ENCODE results near the gene HSD17B1. TPM values are rescaled to one million over a fixed set of nuclear protein-coding genes. Genes with fewer than 3 reads are reported as not detected.
A peak's percentile ranks its signal among the peaks of the same experiment; 100 is the strongest.

HSD17B1 gene
- total and polyA plus RNA-seq, 7 donors, result 0.16 to 5.3 (median 1.4) TPM

- H3K9me3 ChIP-seq, result no peaks in the 10 kb centered on the region
- no peak for DNase-seq
- H3K36me3 ChIP-seq, result peaks cover 0 to 23% (median 4%) of the 10 kb centered on the region in 4 donors
- H3K27ac ChIP-seq, result no peak overlapping the region
- no peak overlapping the region for H3K4me3 ChIP-seq
- intact Hi-C loops (cut with DNase I), result no loop called here
- no peaks in the 10 kb centered on the region for H3K27me3 ChIP-seq
- no peak for TF ChIP-seq POLR2A (IDR thresholded peaks at IDR 0.05)
- TF ChIP-seq EP300 (IDR thresholded peaks at IDR 0.05), result no peak
- TF ChIP-seq POLR2AphosphoS5 (IDR thresholded peaks at IDR 0.05), result no peak
- TF ChIP-seq CTCF (IDR thresholded peaks at IDR 0.05), result no peak
- H3K4me1 ChIP-seq, result peaks cover 0 to 14% (median 11%) of the 10 kb centered on the region in 4 donors
- 91 to 94% methylated on average over 3 of the region's 3 CpGs for WGBS, 2 donors
These were observed 43.7 kb downstream of the HSD17B1 start for GRCh38 chr17:42596386-42596785.

- no peak overlapping the region for H3K4me3 ChIP-seq
- peak; percentile 62 for DNase-seq
- H3K4me1 ChIP-seq, result peaks cover 0 to 19% (median 11%) of the 10 kb centered on the region in 4 donors
- no peaks in the 10 kb centered on the region for H3K27me3 ChIP-seq
- intact Hi-C loops (cut with DNase I), result no loop called here
- TF ChIP-seq CTCF (IDR thresholded peaks at IDR 0.05) (no peak), EP300 (IDR thresholded peaks at IDR 0.05) (no peak), POLR2A (IDR thresholded peaks at IDR 0.05) (no peak), POLR2AphosphoS5 (IDR thresholded peaks at IDR 0.05) (no peak)
- no peaks in the 10 kb centered on the region for H3K9me3 ChIP-seq
- peaks cover 0 to 18% (median 3%) of the 10 kb centered on the region in 4 donors for H3K36me3 ChIP-seq
- WGBS, 2 donors, result 35 to 38% methylated on average over 2 of the region's 2 CpGs
- H3K27ac ChIP-seq, result peak overlapping the region in 1 of 4 donors; percentile 29
These were observed 46.2 kb downstream of the HSD17B1 start for GRCh38 chr17:42598905-42599304.

- Histone ChIP-seq H3K36me3 (peaks cover 0 to 8% (median 3%) of the 10 kb centered on the region in 4 donors), H3K9me3 (no peaks in the 10 kb centered on the region), H3K27ac (no peak overlapping the region), H3K27me3 (no peaks in the 10 kb centered on the region), H3K4me3 (no peak overlapping the region), H3K4me1 (peaks cover 0 to 45% (median 43%) of the 10 kb centered on the region in 4 donors)
- no peak for DNase-seq
- intact Hi-C loops (cut with DNase I), result no loop called here
- TF ChIP-seq POLR2A (IDR thresholded peaks at IDR 0.05) (no peak), EP300 (IDR thresholded peaks at IDR 0.05) (no peak), POLR2AphosphoS5 (IDR thresholded peaks at IDR 0.05) (no peak), CTCF (IDR thresholded peaks at IDR 0.05) (no peak)
- 94 to 96% methylated on average over 7 of the region's 7 CpGs for WGBS, 2 donors
These were observed 50.6 kb downstream of the HSD17B1 start for GRCh38 chr17:42603318-42603717.

Other genes with a start within 250 kb of the HSD17B1 start
- gene STAT3, start 164.5 kb upstream of the HSD17B1 start, total RNA-seq, result 100 to 1,000 TPM in 3 of 4 donors, 10 to 100 TPM in 1; 87.4 to 230 (median 129) TPM
- gene STAT3, start 164.5 kb upstream of the HSD17B1 start, polyA plus RNA-seq, result 100 to 1,000 TPM in 1 of 3 donors, 10 to 100 TPM in 2; 43.8 to 135 (median 55.7) TPM
- gene CAVIN1, start 129.7 kb upstream of the HSD17B1 start, total RNA-seq, result 100 to 1,000 TPM; 231 to 519 (median 409) TPM
- gene CAVIN1, start 129.7 kb upstream of the HSD17B1 start, polyA plus RNA-seq, result 10 to 100 TPM; 11.8 to 88.9 (median 50.1) TPM
- 10 to 100 TPM; 36.0 to 96.1 (median 51.2) TPM for gene ATP6V0A1, start 94.0 kb upstream of the HSD17B1 start, total RNA-seq
- 10 to 100 TPM; 11.6 to 53.1 (median 16.2) TPM for gene ATP6V0A1, start 94.0 kb upstream of the HSD17B1 start, polyA plus RNA-seq
- 10 to 100 TPM; 35.2 to 52.6 (median 45.0) TPM for gene NAGLU, start 16.7 kb upstream of the HSD17B1 start, total RNA-seq
- 10 to 100 TPM in 2 of 3 donors, 1 to 10 TPM in 1; 9.7 to 33.2 (median 12.6) TPM for gene NAGLU, start 16.7 kb upstream of the HSD17B1 start, polyA plus RNA-seq
- 10 to 100 TPM; 14.3 to 17.5 (median 16.3) TPM for gene COASY, start 9.2 kb downstream of the HSD17B1 start, total RNA-seq
- gene COASY, start 9.2 kb downstream of the HSD17B1 start, polyA plus RNA-seq, result 10 to 100 TPM; 48.0 to 98.9 (median 80.7) TPM
- 10 to 100 TPM; 24.7 to 50.5 (median 30.8) TPM for gene MLX, start 14.2 kb downstream of the HSD17B1 start, total RNA-seq
- 100 to 1,000 TPM in 1 of 3 donors, 10 to 100 TPM in 2; 77.1 to 129 (median 97.9) TPM for gene MLX, start 14.2 kb downstream of the HSD17B1 start, polyA plus RNA-seq
- 10 to 100 TPM in 1 of 4 donors, 1 to 10 TPM in 3; 4.6 to 10.3 (median 5.7) TPM for gene PSMC3IP, start 24.8 kb downstream of the HSD17B1 start, total RNA-seq
- gene PSMC3IP, start 24.8 kb downstream of the HSD17B1 start, polyA plus RNA-seq, result 1 to 10 TPM; 2.3 to 5.8 (median 2.4) TPM
- gene RETREG3, start 56.5 kb downstream of the HSD17B1 start, total RNA-seq, result 10 to 100 TPM; 47.1 to 82.0 (median 53.7) TPM
- 10 to 100 TPM in 1 of 3 donors, 1 to 10 TPM in 2; 7.2 to 28.4 (median 7.4) TPM for gene RETREG3, start 56.5 kb downstream of the HSD17B1 start, polyA plus RNA-seq
- gene TUBG1, start 56.8 kb downstream of the HSD17B1 start, total RNA-seq, result 10 to 100 TPM; 22.1 to 35.0 (median 23.9) TPM
- gene TUBG1, start 56.8 kb downstream of the HSD17B1 start, polyA plus RNA-seq, result 10 to 100 TPM; 16.2 to 39.2 (median 30.3) TPM
- 10 to 100 TPM; 28.0 to 57.3 (median 33.6) TPM for gene TUBG2, start 106.4 kb downstream of the HSD17B1 start, total RNA-seq
- gene TUBG2, start 106.4 kb downstream of the HSD17B1 start, polyA plus RNA-seq, result 1 to 10 TPM; 1.2 to 6.6 (median 4.2) TPM
- 10 to 100 TPM; 12.3 to 25.2 (median 20.1) TPM for gene PLEKHH3, start 124.1 kb downstream of the HSD17B1 start, total RNA-seq
- 10 to 100 TPM in 1 of 3 donors, 1 to 10 TPM in 2; 4.4 to 14.7 (median 9.6) TPM for gene PLEKHH3, start 124.1 kb downstream of the HSD17B1 start, polyA plus RNA-seq
- gene CCR10, start 128.9 kb downstream of the HSD17B1 start, total RNA-seq, result 1 to 10 TPM; 2.3 to 9.2 (median 3.5) TPM
- 1 to 10 TPM in 1 of 3 donors, not detected in 2; 1.2 TPM for gene CCR10, start 128.9 kb downstream of the HSD17B1 start, polyA plus RNA-seq
- gene CNTNAP1, start 129.6 kb downstream of the HSD17B1 start, total RNA-seq, result 10 to 100 TPM in 3 of 4 donors, 1 to 10 TPM in 1; 7.4 to 46.8 (median 14.9) TPM
- gene CNTNAP1, start 129.6 kb downstream of the HSD17B1 start, polyA plus RNA-seq, result 1 to 10 TPM in 1 of 3 donors, under 1 TPM in 2; under 0.01 to 7.7 (median 0.23) TPM
- 10 to 100 TPM; 41.5 to 68.1 (median 42.3) TPM for gene EZH1, start 192.1 kb downstream of the HSD17B1 start, total RNA-seq
- 10 to 100 TPM in 1 of 3 donors, 1 to 10 TPM in 2; 5.3 to 24.1 (median 6.6) TPM for gene EZH1, start 192.1 kb downstream of the HSD17B1 start, polyA plus RNA-seq
- gene RAMP2, start 208.3 kb downstream of the HSD17B1 start, total RNA-seq, result 10 to 100 TPM; 11.2 to 26.6 (median 18.4) TPM
- 10 to 100 TPM in 2 of 3 donors, 1 to 10 TPM in 1; 2.3 to 21.0 (median 16.7) TPM for gene RAMP2, start 208.3 kb downstream of the HSD17B1 start, polyA plus RNA-seq
- 10 to 100 TPM; 27.1 to 40.3 (median 37.3) TPM for gene VPS25, start 220.5 kb downstream of the HSD17B1 start, total RNA-seq
- gene VPS25, start 220.5 kb downstream of the HSD17B1 start, polyA plus RNA-seq, result 100 to 1,000 TPM; 103 to 135 (median 105) TPM
- under 1 TPM in 1 of 4 donors, not detected in 3; 0.28 TPM for gene WNK4, start 227.7 kb downstream of the HSD17B1 start, total RNA-seq
- 10 to 100 TPM; 13.2 to 14.4 (median 14.0) TPM for gene WNK4, start 227.7 kb downstream of the HSD17B1 start, polyA plus RNA-seq
- gene COA3, start 245.8 kb downstream of the HSD17B1 start, total RNA-seq, result 100 to 1,000 TPM in 1 of 4 donors, 10 to 100 TPM in 3; 73.4 to 100 (median 98.2) TPM
- 100 to 1,000 TPM; 282 to 382 (median 295) TPM for gene COA3, start 245.8 kb downstream of the HSD17B1 start, polyA plus RNA-seq
- under 1 TPM in 1 of 4 donors, not detected in 3; 0.33 TPM for gene CNTD1, start 245.9 kb downstream of the HSD17B1 start, total RNA-seq
- gene CNTD1, start 245.9 kb downstream of the HSD17B1 start, polyA plus RNA-seq, result 1 to 10 TPM in 2 of 3 donors, under 1 TPM in 1; 0.42 to 7.2 (median 4.2) TPM

Measured in sigmoid colon (tissue), 7 donors.